NCI-H69 (cell line): ENCODE results near the gene NKX1-1.
"Not testable (repeated sequence)": the region's sequence is repeated elsewhere in the genome, so short reads cannot be mapped to it uniquely, and the experiment has no call there.

Source experiments
- DNase-seq: peaks from one replicate; lab custom pipeline; 2025; lab: John Stamatoyannopoulos, UW

NKX1-1 gene

GRCh38 chr4:1404573-1405253, 1.5 kb downstream of the NKX1-1 start:
- DNase-seq, result no peak

GRCh38 chr4:1403591-1404572, 2.4 kb downstream of the NKX1-1 start:
- no peak for DNase-seq

- no peak for DNase-seq
Observed at GRCh38 chr4:1403177-1403583, 3.1 kb downstream of the NKX1-1 start.

GRCh38 chr4:1402516-1403091, 3.6 kb downstream of the NKX1-1 start:
- DNase-seq, result no peak

- DNase-seq, result no peak
Observed at GRCh38 chr4:1402021-1402515, 4.2 kb downstream of the NKX1-1 start.

GRCh38 chr4:1401409-1402020, 4.7 kb downstream of the NKX1-1 start:
- no peak for DNase-seq

GRCh38 chr4:1400831-1401408, 5.3 kb downstream of the NKX1-1 start:
- no peak for DNase-seq

GRCh38 chr4:1400191-1400805, 5.9 kb downstream of the NKX1-1 start:
- DNase-seq, result no peak

- no peak for DNase-seq
Observed at GRCh38 chr4:1399508-1400190, 6.6 kb downstream of the NKX1-1 start.

GRCh38 chr4:1398681-1399507, 7.3 kb downstream of the NKX1-1 start:
- no peak for DNase-seq

- no peak for DNase-seq
Observed at GRCh38 chr4:1396806-1397455, 9.3 kb downstream of the NKX1-1 start.

GRCh38 chr4:1395941-1396805, 10.1 kb downstream of the NKX1-1 start:
- no peak for DNase-seq

GRCh38 chr4:1395389-1395820, 10.8 kb downstream of the NKX1-1 start:
- DNase-seq, result not testable (repeated sequence)

GRCh38 chr4:1394554-1395388, 11.5 kb downstream of the NKX1-1 start:
- DNase-seq, result not testable (repeated sequence)

GRCh38 chr4:1393866-1394265, 12.4 kb downstream of the NKX1-1 start:
- DNase-seq, result no peak

- DNase-seq, result not testable (repeated sequence)
Observed at GRCh38 chr4:1393363-1393762, 12.9 kb downstream of the NKX1-1 start.
